ENCODE measurements around the gene SLC47A1.

DNA sequence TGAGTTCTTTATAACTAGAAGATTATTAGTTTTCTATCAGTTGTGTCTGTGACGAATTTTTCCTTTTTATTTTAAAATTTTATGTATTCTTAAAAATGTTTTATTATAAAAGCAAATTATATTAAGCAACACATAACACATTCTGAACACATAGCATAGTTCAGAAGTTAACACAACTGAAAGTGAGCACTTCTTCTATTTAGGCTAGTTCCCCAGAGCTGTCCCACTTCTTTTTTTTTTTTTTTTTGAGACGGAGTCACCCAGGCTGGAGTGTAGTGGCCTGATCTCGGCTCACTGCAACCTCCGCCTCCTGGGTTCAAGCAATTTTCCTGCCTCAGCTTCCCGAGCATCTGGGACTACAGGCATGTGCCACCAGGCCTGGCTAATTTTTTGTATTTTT, 77.2 kb downstream of the SLC47A1 start:
- no peak for TF ChIP-seq BHLHE40 (IDR thresholded peaks at IDR 0.05; ENCODE audit: low read depth, low read length)
- TF ChIP-seq, protein P1, sequence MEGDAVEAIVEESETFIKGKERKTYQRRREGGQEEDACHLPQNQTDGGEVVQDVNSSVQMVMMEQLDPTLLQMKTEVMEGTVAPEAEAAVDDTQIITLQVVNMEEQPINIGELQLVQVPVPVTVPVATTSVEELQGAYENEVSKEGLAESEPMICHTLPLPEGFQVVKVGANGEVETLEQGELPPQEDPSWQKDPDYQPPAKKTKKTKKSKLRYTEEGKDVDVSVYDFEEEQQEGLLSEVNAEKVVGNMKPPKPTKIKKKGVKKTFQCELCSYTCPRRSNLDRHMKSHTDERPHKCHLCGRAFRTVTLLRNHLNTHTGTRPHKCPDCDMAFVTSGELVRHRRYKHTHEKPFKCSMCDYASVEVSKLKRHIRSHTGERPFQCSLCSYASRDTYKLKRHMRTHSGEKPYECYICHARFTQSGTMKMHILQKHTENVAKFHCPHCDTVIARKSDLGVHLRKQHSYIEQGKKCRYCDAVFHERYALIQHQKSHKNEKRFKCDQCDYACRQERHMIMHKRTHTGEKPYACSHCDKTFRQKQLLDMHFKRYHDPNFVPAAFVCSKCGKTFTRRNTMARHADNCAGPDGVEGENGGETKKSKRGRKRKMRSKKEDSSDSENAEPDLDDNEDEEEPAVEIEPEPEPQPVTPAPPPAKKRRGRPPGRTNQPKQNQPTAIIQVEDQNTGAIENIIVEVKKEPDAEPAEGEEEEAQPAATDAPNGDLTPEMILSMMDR (IDR thresholded peaks at IDR 0.05), result no peak

All from A549 (cell line).